Panc1 (cell line): Measurements from ENCODE around the gene IGLON5. TPM values are rescaled to one million over a fixed set of nuclear protein-coding genes. Genes with fewer than 3 reads are reported as not detected.

ENCODE experiments used
- ATAC-seq: fragments of 200-7000 bp; cut with Tn5 transposase; 2 replicates; pipeline ENCODE4 v1.9.1; 2020; ENCODE audit warnings: mild to moderate bottlenecking, moderate library complexity
- BruUV-seq: library from RNA; stranded (reverse); fragments of 400-500 nt; replicated peaks from 2 replicates; lab custom pipeline; 2021; lab: Mats Ljungman, UMichigan
- CTCF ChIA-PET: fragments of 300-600 bp; sonication (Branson Sonifier 250); formaldehyde crosslinking; loops from one replicate; lab custom pipeline; 2022; ENCODE audit warnings: antibody characterized with exemption; lab: Charles Lee
- POLR2A ChIA-PET: fragments of 300-600 bp; sonication (Branson Sonifier 250); formaldehyde crosslinking; loops from one replicate; lab custom pipeline; 2022; ENCODE audit warnings: antibody characterized with exemption; lab: Charles Lee
- DNase-seq: peaks from one replicate; pipeline ENCODE4 v3.0.0-alpha.2; 2010; ENCODE audit warnings: low read depth, low spot score
- H3K27ac ChIP-seq: 2 replicates; pipeline ENCODE4 v1.5.1; 2011; ENCODE audit warnings: mild to moderate bottlenecking, low read length, inconsistent platforms
- H3K27me3 ChIP-seq: fragments of 200-500 bp; sonication (Bioruptor generic); 2 replicates; pipeline ENCODE4 v1.6.0; 2014; ENCODE audit warnings: low read length, inconsistent platforms; ENCODE audit not compliant: control insufficient read depth, insufficient read depth
- H3K36me3 ChIP-seq: fragments of 200-500 bp; sonication (Bioruptor generic); 2 replicates; pipeline ENCODE4 v1.5.1; 2014; ENCODE audit warnings: inconsistent platforms, mild to moderate bottlenecking, low read length, moderate library complexity; ENCODE audit not compliant: control insufficient read depth, insufficient read depth
- H3K4me1 ChIP-seq: 2 replicates; pipeline ENCODE4 v1.5.1; 2011; ENCODE audit warnings: inconsistent platforms, mild to moderate bottlenecking, low read length, moderate library complexity; ENCODE audit not compliant: control insufficient read depth, insufficient read depth
- H3K4me3 ChIP-seq, 2 experiments: 2 replicates each; pipeline ENCODE4 v1.5.1; 2011 to 2012; ENCODE audit warnings: low read depth in 2 of 2, low read length in 2 of 2, mild to moderate bottlenecking in 2 of 2, inconsistent platforms in 1 of 2, moderate library complexity in 1 of 2
- H3K9me3 ChIP-seq: fragments of 200-500 bp; sonication (Bioruptor generic); 2 replicates; pipeline ENCODE4 v1.5.1; 2014; ENCODE audit warnings: low read depth, mild to moderate bottlenecking, inconsistent platforms, low read length, moderate library complexity; ENCODE audit not compliant: control insufficient read depth, insufficient read depth
- CTCF ChIP-seq: fragments of 450-650 bp; IDR thresholded peaks from 2 replicates; pipeline ENCODE4 v1.5.1; 2017; ENCODE audit warnings: mild to moderate bottlenecking
- POLR2AphosphoS5 ChIP-seq: IDR thresholded peaks from 2 replicates; pipeline ENCODE4 v1.6.1; 2012; ENCODE audit warnings: mild to moderate bottlenecking, low read depth, low read length, moderate library complexity
- SIN3A ChIP-seq: IDR thresholded peaks from 2 replicates; pipeline ENCODE4 v1.6.1; 2012; ENCODE audit warnings: low read depth, mild to moderate bottlenecking, low read length, moderate library complexity, borderline replicate concordance; ENCODE audit not compliant: insufficient read depth
- TCF7L2 ChIP-seq: IDR thresholded peaks from 2 replicates; pipeline ENCODE4 v1.6.1; 2011; ENCODE audit warnings: mild to moderate bottlenecking, low read depth, low read length, inconsistent platforms
- in situ Hi-C: cut with HindIII; loops from 2 replicates; pipeline ENCODE4 v1.10.0; 2016; ENCODE audit warnings: low sequenced_read_pairs, low pct_unique_long_range_greater_than_20kb
- intact Hi-C: fragments of 100-400 bp; cut with micrococcal nuclease; formaldehyde crosslinking; loops from one replicate; pipeline ENCODE4 v1.10.0; 2022; ENCODE audit not compliant: unreplicated experiment
- total RNA-seq: library from RNA; stranded (reverse); gene quantifications from one replicate; pipeline ENCODE4 v1.2.1, GENCODE V29; 2021; ENCODE audit not compliant: unreplicated experiment
- TF ChIP-seq, protein P1 (sequence below), 2 experiments: IDR thresholded peaks; 2 replicates each; pipeline ENCODE4 v1.6.1; 2011 to 2012; ENCODE audit warnings: low read depth in 2 of 2, control low read depth in 1 of 2, low read length in 1 of 2, mild to moderate bottlenecking in 1 of 2, moderate library complexity in 1 of 2; ENCODE audit not compliant: insufficient read depth in 1 of 2

Gene IGLON5
- total RNA-seq, 1 experiment from 2014 or later = 0.13 TPM

- CTCF ChIA-PET = no interaction called here
- no peaks in the 10 kb centered on the region for H3K4me1 ChIP-seq
- no peak overlapping the region for H3K4me3 ChIP-seq
- no TSS peak for BruUV-seq
- POLR2A ChIA-PET = interaction anchor here (0.5 kb wide), 1 partner anchor 238 kb away, joined by 3 read pairs; no protein-coding TSS in a partner anchor
- intact Hi-C loops (no loop called here), in situ Hi-C loops (no loop called here)
- H3K27me3 ChIP-seq = no peaks in the 10 kb centered on the region; the same call in 1 of the 2 replicates
- H3K36me3 ChIP-seq = no peaks in the 10 kb centered on the region
- H3K9me3 ChIP-seq = no peaks in the 10 kb centered on the region
- ATAC-seq = no peak
- TF ChIP-seq, protein P1, sequence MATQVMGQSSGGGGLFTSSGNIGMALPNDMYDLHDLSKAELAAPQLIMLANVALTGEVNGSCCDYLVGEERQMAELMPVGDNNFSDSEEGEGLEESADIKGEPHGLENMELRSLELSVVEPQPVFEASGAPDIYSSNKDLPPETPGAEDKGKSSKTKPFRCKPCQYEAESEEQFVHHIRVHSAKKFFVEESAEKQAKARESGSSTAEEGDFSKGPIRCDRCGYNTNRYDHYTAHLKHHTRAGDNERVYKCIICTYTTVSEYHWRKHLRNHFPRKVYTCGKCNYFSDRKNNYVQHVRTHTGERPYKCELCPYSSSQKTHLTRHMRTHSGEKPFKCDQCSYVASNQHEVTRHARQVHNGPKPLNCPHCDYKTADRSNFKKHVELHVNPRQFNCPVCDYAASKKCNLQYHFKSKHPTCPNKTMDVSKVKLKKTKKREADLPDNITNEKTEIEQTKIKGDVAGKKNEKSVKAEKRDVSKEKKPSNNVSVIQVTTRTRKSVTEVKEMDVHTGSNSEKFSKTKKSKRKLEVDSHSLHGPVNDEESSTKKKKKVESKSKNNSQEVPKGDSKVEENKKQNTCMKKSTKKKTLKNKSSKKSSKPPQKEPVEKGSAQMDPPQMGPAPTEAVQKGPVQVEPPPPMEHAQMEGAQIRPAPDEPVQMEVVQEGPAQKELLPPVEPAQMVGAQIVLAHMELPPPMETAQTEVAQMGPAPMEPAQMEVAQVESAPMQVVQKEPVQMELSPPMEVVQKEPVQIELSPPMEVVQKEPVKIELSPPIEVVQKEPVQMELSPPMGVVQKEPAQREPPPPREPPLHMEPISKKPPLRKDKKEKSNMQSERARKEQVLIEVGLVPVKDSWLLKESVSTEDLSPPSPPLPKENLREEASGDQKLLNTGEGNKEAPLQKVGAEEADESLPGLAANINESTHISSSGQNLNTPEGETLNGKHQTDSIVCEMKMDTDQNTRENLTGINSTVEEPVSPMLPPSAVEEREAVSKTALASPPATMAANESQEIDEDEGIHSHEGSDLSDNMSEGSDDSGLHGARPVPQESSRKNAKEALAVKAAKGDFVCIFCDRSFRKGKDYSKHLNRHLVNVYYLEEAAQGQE (IDR thresholded peaks at IDR 0.05; ENCODE audit: insufficient read depth in 1 of 2, low read depth in 2 of 2, low read length in 1 of 2) = no peak
- TF ChIP-seq TCF7L2 = no peak
- TF ChIP-seq SIN3A = no peak
- TF ChIP-seq CTCF = no peak
- DNase-seq = no peak
- H3K27ac ChIP-seq = no peak overlapping the region
These were observed 37.2 kb upstream of the IGLON5 start for GRCh38 chr19:51274049-51274770.

- ChIA-PET POLR2A (interaction anchor here (0.6 kb wide), 1 partner anchor 11 kb away, joined by 5 read pairs; no protein-coding TSS in a partner anchor), CTCF (no interaction called here)
- intact Hi-C loops (no loop called here), in situ Hi-C loops (no loop called here)
- H3K4me3 ChIP-seq = no peak overlapping the region
- H3K27me3 ChIP-seq = no peaks in the 10 kb centered on the region; the same call in 1 of the 2 replicates
- H3K36me3 ChIP-seq = no peaks in the 10 kb centered on the region
- H3K27ac ChIP-seq = no peak overlapping the region
- H3K4me1 ChIP-seq = no peaks in the 10 kb centered on the region
- no peak for DNase-seq
- ATAC-seq = no peak
- no peak for TF ChIP-seq CTCF
- no peak for TF ChIP-seq POLR2AphosphoS5
- TF ChIP-seq TCF7L2 = no peak
- TF ChIP-seq SIN3A = no peak
- TF ChIP-seq, protein P1 (IDR thresholded peaks at IDR 0.05; ENCODE audit: insufficient read depth in 1 of 2, low read depth in 2 of 2, low read length in 1 of 2) = no peak
- BruUV-seq = no TSS peak
- no peaks in the 10 kb centered on the region for H3K9me3 ChIP-seq
These were observed 34.3 kb upstream of the IGLON5 start for GRCh38 chr19:51277112-51277511.
